ENCODE results near the gene ESYT2.

The ESYT2 gene

DNA sequence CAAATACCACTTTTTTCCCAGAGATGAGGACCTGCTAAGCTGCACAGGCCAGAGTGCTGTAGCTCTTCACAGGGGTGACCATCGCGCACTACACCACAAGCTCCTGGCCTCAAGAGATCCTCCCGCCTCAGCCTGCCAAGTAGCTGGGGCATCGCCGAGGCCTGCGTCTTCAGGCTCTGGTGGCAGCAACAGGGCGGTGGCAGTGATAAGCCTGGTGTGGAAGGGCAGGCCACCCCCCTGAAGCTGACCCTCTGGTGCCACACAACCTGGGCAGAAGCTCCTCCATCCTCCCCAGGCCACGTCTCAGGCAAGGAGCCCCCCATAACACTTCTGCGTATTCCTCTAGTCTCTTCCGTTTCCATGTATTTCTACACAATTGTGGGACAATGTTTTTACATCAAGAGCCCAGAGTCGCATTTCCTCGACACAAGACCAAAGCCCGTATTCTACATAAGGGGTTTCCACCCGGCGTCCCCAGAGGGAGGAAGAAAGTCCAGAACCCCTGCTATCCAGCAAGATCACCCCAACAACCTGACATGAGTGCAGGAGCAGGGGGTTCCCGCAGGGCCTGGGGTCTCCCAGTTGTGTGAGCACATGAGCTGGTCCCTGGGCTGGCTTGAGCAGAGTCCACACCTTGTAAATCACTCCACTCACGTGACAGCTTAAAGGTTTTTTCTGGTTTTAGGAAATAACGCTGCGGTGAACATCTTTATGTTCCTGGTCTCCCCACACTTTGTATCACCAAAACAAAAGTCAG is 87.1 kb downstream of the ESYT2 start:
- no peak for DNase-seq (ENCODE audit: low read depth)

DNA sequence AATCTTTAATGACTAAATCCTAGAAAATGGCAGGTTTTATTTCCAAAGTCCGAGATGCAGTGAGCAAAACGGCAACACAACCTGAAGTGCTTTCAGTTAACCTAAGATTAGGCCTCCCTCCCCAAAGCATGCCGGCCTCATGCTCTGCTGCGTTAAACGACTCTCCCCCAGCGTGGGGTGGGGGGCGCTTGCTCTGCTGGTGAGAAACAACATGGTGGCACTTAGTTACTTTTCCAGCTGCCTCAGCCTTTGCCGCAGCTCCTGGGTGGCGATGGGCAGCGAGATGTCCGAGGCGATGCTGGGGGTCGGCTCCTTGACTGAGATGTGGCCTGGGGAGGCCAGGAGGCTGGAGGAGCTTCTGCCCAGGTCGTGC is 88.0 kb downstream of the ESYT2 start:
- no peak for DNase-seq (ENCODE audit: low read depth)

DNA sequence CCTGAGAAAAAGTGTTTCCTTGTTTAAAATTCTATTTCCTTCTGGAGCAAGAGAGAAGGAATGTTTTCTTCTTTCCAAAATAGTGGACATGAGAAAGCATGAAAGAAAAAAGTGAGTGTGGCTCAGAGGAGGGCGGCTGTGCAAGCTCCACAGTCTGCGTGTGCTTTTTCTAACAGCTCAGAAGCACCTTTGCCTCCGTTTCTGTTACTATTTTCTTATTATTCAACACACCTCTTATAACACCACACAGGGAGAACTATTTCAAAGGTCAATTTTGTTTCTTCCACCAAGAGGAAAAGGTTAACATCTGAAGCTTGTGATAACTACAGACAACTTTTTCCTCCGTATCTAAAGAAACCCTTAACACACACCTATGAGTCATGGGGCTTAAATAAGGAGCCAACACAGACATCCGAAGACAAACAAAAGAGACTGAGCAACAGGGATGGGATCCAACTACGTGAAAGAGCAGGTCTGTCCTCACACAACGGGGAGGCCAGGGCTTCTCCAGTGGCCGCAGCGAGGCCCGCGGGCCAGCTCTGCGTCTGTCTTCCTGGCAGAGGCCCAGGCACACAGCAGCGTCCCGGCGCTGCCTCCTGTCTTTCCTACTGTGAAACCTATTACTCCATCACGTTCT is 88.5 kb downstream of the ESYT2 start:
- no peak for DNase-seq (ENCODE audit: low read depth)

DNA sequence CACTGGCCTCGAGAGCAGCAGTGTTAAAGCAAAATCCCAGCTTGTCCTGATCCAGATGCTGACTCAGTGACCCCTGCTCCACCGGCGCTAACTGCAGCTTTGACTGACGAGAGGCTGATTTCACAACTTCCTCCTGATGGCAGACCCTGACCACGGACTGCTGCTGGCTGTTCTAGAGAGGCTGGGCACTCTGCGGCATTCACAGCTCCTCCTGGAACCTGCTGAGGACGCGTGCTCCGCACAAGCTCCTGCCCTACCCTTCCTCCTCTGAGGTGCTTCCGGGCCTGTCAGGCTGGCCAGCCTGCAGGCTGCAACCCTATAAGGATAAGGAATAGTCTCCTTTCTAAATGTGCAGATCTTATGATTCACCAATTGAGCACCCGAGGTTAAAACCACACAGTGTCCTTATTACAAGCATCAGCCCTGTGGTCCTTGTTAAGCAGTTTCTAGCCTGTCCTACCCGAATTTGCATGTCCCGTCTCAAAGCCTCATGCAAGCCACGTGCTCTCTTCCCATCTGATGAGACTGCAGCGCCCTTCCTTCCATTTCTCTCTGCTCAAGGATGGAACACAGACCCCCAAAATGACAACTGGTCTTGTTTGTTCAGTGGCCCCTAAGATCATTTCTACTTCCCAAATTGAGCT is 89.2 kb downstream of the ESYT2 start:
- no peak for DNase-seq (ENCODE audit: low read depth)

DNA sequence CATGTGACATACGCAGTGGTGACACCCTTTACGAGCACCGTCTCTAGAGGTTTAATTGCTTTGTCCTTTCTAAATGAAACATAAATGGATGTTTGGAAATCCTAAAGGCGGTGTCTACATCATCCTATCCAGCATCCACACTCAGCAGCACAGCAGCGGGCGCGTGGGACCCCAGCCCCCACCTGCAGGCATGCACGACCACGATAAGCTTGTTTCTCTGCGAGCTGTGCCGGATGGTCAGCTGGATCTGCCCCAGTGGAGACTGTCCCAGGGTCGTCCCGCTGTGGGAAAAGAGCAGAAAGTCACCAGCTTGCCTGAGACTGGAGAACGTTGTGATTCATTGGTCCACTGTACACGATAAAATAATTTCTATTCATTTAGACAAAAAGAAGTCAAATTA is 90.5 kb downstream of the ESYT2 start:
- DNase-seq (ENCODE audit: low read depth): no peak

DNA sequence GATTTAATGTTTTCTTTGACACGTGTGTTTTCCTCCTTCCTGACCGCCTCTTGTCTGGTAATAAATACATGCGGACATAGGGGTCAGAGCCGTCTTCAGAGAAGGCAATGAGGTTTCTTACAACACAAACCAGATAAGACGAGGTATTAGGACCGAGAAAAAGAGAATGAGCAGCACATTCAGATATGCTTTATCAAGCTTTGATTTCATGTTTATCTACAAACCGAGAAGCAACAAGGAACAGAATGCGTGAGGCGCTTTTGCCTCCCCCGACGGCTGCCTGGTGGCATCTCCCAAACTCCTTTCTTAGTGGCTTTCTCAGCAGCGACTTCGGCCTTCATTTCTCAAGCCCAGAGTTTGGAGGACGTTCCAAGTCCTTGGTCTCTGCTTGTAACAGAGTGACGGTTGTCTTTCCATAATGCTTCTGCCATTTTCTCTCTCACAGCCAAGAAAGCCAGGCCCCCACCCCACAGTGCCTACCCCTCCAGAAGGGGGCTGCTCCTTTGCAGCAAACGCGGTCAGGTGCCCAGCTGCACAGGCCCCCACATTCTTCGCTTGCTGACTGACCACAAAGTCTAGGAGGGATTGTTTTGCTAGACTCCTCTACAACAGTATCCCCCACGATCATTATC is 92.1 kb downstream of the ESYT2 start:
- DNase-seq (ENCODE audit: low read depth): no peak

DNA sequence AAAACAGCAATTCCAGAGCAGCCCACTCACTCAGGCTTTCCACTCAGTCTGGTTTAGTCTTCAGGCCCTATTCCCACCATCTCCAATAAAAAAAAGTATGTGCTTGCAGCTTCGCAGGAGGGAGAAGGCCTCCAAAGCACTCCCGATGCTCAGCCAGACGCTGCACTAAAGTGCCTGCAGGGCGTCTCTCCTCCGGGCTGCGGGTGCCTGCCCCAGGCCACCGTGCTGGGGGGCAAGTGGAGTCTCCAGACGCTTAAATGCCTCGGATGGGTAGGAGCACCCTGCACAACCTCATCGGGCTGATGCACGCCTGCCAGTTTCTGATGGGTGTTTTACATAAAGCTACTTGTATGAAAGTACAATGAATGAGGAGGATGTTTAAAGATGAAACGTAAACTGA is 93.4 kb downstream of the ESYT2 start:
- DNase-seq (ENCODE audit: low read depth): no peak

DNA sequence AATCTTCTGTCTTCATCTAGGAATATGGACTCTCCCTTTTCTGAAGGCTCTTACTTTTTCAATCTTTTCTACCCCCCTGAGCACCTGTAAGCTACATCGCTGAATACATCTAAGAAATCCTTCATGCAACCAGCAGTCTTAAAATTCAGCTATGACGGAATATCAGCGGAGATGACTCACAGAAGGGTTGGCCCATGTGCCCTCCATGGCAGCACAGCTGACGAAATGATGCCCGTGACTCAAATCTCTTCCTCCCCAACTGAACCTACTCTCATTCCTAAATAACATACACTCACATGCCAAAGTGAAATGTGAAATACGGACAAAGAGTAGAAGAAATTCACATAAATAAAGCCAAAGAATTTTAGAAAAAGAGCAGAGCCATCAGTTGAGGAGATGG is 94.4 kb downstream of the ESYT2 start:
- no peak for DNase-seq (ENCODE audit: low read depth)

DNA sequence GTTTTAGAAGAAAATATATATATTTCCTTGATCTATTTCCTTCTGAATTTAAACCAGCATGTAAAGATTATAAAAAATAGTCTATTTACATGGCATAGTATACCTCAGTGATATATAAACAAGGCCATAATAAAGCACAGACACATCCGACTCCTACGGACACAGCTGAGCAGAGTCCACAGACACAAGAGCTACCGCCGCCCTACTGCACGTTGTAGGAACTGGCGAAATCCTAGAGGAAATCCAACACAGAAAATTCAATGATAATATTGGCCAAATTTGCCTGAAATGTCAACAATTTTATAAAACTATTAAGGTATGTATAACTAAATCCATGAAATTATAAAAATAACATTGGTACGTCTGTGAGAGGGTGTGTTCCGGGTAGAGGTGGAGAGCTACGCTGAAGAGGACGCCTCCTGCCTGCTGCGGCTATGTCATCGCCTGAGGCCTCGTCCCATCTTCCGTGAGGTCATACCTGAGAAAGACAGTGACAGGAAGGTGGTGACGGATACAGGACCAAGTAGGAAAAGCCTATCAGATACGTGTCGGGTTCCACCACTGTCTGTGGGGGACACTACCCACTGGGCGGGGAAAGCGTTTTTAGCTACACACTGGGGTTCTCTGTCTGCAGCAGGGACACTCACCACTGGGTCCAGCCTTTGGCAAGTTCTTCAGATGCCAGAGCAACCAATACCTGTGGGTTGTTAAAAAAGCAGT is 95.4 kb downstream of the ESYT2 start:
- DNase-seq (ENCODE audit: low read depth): no peak

DNA sequence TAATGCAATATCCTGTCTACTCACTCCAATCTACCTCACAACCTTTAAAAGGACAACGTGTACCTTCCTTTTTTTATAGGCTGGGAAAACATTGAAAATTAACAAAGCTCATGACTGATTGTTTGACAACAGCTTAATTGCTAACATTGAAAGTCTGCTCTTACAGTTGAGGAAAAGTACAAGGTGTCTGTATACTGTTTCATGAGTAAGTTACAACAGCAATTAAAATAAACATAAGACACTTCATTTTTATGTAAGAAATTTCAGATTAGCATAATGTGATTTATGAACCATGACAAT is 96.1 kb downstream of the ESYT2 start:
- DNase-seq (ENCODE audit: low read depth): no peak

DNA sequence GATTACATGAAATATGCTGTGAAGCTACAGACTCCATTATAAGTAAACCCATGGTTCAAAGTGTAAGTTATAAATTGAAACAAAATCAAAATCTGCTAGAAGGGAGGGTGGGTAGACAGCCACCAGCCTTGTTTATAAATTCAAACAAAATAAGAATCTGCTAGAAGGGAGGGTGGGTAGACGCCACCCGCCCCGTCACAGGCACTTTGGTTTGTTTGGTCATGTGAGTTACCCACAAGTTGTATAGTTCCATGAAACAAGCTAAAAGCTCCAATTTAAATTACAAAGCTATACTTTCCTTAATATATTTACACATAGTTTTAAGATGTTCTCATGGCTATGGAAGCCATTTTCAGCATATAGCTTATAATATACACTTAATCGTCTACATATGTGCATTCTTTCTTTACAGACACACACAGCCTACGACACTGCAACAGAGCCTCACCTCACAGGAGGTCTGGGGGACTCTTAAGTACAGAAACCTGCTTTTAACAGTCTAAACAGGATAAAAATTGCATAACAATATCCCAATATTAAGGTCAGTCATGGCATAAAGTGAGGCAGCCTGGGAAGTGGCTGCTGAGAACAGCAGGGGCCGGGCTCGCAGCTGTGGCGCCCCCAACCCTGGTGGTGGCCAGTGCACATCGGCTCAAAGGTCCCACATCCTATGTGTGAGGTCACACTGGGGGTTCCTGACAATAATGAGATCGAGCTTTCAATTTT is 96.7 kb downstream of the ESYT2 start:
- DNase-seq (ENCODE audit: low read depth): no peak

DNA sequence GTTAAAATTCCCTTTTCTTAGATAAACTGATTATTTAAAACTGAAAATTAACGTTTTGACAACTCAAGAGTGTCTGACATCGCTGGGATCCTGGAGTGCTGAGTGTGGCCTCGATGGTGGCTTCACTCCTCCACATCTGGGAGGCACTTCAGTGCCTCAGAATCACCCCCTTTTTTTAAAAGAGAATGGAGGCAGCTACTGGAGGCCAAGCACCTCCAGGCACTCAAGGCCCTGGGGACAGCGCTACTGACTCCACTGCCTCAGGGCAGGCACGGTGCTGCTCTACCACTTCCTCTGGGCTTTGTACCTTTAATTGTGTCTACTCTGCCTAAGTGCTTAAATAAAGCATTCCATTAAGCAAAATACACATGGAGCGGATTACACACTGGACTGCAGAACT is 97.5 kb downstream of the ESYT2 start:
- no peak for DNase-seq (ENCODE audit: low read depth)

DNA sequence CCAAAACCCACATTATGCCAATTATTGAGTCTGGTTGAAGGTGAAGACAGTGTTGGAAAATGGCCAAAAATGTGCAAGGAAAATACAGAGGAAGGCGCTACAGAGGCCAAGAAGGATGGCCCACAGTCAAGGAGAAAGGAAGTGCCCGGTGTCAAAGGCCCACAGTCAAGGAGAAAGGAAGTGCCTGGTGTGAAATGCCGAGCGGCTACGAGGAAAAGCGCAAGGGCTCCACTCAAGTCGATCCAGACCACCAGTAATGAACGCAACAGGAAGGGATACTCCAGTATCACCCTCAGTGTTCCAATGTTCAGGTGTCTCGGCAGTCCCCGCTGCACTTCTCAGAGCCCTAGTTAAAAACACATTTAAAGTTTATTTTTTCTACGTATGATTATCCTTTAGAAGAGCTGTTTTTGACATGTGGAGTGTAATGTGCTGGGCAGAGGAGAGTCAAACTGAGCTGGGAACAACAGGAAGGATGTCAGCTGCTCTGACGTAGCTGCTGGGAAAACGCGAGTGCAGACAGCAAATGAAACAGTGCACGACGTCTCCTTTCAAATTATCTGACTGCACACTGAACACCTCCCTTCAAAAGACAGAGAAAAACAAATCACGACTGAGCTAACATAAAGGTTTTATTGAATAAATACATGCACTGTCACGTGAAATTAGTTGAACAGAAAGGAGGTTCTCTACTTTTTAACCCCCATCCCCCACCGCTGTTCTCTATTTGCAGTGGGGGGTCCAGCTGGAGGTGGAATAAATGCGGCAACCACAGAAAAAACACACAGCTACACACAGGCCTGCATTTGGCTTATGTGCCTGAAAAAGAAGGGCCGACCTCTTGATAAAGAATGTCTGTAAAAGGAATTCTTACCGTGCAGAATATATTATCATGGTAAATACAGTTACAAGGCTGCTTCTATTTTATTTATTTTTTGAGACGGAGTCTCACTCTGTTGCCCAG is 98.6 kb downstream of the ESYT2 start:
- no peak for DNase-seq (ENCODE audit: low read depth)

DNA sequence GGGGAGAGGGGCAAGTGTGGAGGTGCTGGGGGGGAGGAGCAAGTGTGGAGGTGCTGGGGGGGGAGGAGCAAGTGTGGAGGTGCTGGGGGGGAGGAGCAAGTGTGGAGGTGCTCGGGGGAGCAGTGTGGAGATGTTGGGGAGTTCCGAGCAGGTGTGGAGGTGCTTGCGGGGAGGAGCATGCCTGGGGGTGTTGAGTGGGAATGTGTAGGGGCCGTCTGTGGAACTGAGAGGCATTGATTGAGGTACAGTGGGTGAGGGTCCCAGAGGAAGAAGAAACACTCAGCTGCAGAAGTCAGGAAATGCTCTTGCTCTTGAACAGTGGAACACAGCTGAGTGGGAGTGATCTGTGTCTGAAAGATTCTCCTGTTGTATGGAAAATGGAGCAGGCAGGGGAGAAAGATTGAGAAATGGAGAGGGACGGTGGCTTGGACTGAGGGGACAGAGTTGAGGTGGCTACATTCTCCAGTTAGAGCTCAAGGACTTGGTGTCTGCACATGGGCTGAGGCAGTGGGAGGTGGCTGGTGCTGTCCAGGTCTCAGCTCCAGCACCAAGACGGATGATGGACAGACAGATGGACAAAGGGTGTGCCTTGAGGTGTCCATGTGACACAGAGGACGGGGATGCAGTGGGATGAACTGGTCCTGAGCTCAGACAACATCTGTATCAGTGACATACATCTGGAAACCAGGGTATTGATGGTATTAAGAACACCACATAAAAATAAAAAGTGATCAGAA is 99.5 kb downstream of the ESYT2 start:
- DNase-seq (ENCODE audit: low read depth): no peak

DNA sequence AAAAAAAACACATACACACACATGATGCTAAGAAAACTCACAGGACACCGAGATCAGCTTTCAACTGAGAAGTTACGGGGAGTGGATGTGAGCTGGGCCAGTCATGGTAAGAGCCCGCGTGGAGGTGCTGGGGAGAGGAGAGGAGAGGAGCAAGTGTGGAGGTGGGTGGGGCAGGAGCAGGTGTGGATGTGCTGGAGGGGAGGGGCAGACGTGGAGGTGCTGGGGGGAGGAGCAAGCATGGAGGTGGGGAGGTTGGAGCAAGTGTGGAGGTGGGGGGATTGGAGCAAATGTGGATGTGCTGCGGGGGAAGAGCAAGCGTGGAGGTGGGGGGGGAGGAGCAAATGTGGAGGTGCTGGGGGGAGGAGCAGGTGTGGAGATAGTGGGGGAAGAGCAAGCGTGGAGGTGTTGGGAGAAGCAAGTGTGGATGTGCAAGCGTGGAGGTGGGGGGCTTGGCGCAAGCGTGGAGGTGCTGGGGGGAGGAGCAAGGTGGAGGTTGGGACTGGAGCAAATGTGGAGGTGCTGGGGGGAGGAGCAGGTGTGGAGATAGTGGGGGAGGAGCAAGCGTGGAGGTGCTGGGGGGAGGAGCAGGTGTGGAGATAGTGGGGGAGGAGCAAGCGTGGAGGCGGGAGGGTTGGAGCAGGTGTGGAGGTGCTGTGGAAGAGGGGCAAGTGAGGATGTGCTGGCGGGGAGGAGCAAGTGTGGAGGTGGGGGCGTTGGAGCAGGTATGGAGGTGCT is 100.2 kb downstream of the ESYT2 start:
- DNase-seq (ENCODE audit: low read depth): no peak

DNA sequence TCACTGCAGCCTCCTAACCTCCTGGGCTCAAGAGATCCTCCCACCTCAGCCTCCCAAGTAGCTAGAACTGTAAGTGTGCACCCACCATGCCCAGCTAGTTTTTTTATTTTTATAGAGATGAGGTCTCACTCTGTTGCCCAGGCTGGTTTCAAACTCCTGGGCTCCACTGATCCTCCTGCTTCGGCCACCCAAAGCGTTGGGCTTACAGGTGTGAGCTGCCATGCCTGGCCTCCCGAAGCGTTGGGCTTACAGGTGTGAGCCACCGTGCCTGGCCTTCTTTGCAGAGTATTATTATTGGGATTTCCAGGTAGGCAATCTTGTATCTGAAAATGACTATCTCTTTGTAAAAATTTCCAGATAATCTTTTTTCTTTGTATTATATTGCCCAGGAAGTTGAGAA is 101.6 kb downstream of the ESYT2 start:
- DNase-seq (ENCODE audit: low read depth): no peak

DNA sequence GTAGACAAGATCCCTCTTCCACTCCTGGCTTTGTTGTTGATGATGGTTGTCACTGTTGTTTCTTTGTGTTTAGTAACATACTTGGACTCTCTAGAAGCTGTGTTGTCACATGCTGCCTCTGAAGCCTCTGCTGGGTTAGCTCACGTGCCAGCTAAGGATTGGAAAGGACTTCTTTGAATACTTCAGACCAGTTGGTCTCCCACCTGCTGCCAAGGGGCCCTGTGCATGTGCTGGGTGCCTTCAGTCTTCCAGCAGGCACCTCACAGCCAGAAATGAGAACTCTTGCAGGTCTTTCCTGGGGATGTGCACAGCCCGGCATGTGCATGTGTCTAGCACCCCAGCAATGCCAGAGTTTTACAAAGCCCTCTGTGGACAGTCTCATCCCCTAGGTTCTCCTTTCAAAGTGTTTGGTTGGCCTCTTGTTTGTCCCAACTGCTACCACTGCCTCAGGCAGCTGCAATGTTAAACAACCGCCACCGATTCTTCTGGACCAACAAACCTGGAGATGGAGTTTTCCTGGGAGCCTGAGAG is 103.0 kb downstream of the ESYT2 start:
- no peak for DNase-seq (ENCODE audit: low read depth)

DNA sequence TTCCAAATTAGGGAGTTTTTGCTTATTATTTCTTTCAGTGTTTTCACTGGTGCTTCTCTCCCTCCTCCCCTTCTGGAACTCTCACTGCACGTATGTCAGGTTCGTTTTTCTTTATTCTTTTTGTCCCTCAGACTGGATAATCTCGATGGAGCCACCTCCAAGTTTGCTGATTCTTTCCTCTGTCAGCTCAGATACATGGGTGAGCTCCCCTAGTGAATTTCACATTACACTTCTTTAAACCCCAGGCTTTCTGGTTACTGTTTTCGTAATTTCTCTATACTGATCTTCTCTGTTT is 103.9 kb downstream of the ESYT2 start:
- DNase-seq (ENCODE audit: low read depth): no peak

Measured in activated T-cell treated with anti-CD3 and anti-CD28 coated beads for 24 hours (primary cell).